Measurements from ENCODE around the gene DGKG.
A peak's percentile ranks its signal among the peaks of the same experiment; 100 is the strongest.

Gene DGKG

DNA sequence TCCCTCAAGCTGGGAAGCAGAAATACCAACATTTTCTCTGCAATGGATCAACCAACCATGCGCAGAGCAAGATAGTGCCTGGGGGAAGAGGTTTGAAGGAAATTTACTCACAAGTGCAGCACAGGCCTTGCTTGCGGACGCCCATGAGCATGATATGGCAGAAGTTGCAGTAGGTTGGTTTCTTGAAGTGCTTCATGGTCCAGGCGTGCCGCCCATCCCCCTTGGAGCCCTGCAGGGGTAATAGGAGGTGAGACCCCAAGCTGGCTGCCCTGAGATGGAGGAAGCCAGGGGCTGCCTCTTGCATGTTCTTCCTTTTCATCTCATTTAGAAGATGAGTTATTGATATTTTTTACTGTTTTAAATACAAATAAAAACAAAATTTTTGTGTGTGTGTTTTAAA lies 86.6 kb downstream of the DGKG start:
- DNase-seq (ENCODE audit: low read depth): no peak

DNA sequence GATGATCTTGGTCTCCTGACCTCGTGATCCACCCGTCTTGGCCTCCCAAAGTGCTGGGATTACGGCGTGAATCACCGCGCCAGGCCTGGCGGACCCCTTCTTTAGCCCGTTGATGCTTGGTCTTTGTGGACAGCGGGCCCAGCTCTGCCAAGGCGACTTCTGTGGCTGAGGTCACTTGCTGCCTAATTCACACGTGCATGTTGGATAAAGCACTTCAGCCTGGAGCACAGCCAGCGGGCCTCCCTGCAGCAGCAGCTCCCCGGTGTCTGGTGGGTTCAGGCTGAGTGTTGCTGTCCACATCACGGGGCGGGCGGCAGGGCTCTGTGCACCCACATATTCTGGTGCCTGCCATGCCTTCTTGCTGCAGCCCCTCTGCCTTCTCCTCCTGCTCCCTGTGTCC lies 88.4 kb downstream of the DGKG start:
- no peak for DNase-seq (ENCODE audit: low read depth)

DNA sequence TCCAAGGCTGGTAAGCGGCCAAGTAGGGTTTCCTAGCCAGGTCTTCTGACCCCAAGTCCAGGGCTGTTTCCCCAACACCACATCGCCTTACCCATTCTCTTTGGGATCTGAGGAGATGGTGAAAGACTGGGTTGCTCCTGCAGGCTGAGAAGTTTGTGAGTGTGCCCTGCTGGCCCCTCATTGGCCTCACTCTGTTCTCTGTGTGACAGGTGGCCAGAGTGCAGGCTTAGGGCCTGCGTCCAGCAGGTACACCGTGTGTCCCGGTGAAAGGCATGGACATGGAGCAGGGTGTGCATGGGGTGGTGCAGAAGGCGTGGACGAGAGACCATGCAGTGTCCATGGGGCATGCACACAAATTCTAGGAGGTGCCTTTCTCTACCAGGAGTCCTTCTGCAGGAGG lies 91.3 kb downstream of the DGKG start:
- no peak for DNase-seq (ENCODE audit: low read depth)

DNA sequence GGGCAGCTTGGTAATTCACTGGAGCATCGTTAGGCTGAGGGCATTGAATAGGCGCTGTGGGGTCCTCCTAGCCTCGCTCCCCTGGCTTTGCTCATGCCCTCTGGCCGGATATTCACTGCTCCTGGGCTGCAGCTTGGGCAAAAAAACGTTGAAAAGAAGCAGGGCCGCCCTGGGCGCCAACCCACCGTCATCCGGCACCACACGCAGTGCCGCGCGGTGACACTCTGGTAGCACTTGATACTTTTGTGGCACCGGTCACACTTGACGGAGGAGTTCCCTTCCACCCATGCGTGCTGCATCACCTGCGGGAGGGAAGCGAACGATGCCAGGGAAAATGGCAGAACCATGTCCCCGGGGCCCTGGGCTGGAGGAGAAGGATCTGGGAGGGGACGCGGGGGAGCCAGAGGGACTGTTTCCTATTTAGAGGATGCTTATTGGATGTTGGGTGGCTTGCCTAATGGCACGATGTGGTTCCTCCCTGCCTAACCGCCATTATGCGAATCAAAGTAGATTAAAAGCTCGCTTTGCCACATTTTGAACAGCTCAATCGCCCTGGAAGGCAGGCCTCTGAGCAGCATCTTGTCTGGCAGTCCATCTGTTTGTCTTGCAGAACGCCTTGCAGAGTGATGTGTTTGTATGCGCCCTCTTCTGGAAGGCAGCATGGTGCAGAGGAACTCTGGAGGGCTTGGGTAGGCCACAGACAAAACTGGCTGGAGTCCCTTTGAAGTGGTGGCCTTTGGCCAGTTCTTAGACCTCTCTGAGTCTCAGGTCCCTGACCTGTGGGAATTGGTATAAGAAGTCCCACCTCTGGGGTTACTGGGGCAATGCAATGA lies 93.2 kb downstream of the DGKG start:
- no peak for DNase-seq (ENCODE audit: low read depth)

DNA sequence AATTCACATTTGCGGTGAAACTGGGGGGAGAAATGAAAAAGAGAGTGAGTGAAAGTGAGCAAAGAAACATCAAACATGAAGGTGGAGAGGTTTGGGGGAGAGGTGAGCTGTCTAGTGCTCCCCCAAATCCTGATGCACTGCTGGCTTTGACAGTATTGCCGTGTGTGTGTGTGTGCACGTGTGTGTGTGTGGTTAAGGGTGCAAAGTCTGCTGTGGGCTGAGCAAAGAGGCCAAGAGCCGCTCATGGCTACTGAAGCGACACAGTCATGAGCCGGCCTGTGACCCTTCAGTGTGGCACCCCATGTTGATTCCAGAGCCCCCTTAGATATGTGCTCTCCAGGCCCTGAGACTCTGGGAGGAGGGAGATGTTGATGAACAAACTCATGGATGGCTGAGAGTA lies 94.3 kb downstream of the DGKG start:
- DNase-seq (ENCODE audit: low read depth): no peak

DNA sequence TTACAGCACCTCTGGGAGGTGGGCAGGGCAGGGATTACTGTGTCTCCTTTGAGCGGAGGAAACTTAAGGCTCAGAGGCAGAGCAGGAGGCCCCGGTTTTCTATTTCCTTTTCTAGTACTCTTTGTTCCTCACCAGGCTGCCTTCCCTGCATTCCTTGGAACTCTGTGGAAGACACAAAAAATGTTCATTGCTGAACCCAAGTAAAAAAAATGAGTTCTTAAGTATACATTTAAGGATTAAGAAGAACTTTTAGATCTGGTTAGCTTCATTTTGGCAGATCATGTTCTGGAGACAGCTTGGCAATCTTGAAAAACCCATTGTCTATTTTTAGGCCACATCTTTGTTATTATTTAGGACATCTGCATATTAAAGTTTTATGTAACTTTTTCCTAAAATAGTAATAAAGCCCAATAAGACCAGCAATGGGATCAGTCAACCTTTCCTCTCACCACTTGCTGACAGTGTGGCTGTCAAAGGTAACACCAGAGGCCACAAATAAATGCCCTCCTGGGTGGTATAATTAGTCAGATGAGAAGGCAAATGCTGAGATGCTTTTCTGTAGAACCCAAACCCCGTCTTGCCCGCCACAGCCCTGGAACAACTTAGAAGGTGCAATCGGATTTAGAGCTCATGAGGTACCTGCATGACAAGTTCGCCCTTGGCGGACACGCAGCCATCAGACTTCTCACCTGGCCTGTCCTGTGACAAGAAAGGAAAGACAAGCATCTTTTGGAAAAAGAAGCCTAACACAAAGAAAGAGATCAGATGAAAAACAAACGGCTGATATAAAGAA lies 97.2 kb downstream of the DGKG start:
- DNase-seq (ENCODE audit: low read depth): no peak

DNA sequence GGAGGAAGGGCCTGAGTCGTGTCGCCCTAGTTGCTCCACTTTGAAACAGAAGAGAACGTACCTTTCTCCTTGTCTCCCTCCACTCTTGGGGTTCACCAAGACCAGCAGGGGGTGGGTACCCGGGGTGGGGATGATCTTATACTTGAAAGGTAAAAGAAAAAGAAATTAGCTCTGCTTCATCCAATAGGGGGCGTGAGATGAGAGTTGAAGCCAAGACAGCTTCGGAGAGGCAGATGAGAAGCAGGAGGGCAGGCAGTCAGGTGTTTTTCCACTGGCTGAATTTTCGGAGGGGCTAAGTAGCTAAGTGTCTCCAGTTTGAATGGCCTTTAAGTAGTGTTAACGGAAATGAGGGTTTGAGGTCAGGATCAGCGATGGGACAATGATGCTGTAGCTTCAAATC lies 100.4 kb downstream of the DGKG start:
- no peak for DNase-seq (ENCODE audit: low read depth)

DNA sequence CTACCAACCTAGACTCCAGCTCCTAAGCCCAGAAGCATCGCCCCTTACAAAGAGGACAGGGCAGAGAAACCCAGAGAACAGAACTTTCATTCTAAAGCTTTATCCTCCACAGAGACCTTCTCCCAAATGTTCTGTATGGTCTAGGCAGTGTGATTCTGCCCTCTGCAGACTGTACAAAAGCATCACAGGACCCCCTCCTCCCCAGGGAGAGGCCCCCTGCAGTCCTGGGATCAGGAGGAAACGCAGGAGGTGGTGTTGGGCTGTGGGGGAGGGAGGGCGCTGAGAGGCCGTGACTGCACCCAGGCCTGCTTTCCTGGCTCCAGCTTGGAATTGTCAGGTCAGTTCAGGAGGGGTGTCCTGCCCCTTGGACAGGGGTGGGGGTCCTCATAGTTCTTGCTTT lies 101.3 kb downstream of the DGKG start:
- DNase-seq (ENCODE audit: low read depth): no peak

DNA sequence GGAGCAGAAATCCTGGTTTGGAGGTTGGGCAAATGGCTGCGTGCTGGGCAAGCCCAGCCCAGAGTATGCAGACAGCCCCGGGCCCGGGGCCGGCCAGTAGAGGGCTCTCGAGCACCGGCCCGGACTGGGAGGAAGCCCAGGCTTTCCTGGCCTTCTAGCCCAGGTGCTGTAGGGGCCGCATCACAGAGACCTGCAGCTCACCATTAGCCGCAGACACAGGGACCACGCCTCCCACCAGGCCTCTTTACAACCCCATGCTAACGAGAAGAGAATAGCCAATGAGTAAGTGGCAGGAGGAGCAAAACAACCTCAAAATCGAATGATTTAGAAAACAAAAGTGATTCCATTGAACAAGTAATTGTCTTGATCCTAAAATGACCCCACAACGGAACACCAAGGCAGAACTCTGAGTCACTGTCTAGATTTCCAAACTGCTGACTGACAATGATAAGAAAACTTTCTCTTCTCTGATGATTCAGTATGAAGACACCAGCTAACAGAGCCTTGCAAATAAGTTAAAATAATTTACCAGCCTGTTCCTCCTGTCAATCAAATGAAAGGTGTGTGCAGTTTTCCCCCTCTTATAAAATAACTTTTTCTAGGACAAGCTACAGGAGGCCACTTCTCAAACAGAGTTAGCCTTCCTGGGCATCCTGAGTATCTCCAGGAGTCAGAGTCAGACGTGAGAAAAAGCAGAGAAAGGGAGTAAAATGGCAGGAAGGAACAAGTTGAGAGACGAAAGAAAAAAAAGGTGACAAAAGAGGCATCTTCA lies 102.2 kb downstream of the DGKG start:
- peak; percentile 28 for DNase-seq (ENCODE audit: low read depth)

DNA sequence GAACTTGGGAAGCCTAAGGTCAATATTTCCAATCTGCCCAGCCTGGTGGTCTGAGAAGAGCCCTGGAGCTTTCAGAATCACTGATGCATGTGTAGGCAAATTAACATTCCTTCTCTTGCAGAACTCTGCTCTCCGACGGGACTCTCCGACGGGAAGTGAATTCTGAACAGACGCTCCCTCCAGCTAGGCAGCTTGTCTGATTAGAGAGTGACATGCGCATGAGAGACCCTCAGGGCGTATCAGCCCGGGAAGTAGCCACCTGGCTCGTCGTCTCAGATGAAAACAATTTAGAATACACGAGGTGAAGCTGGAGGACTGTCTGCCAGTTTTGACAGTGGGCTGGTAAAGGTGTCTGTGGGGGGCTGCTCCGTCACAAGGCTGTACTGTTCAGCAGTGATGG lies 103.1 kb downstream of the DGKG start:
- no peak for DNase-seq (ENCODE audit: low read depth)

DNA sequence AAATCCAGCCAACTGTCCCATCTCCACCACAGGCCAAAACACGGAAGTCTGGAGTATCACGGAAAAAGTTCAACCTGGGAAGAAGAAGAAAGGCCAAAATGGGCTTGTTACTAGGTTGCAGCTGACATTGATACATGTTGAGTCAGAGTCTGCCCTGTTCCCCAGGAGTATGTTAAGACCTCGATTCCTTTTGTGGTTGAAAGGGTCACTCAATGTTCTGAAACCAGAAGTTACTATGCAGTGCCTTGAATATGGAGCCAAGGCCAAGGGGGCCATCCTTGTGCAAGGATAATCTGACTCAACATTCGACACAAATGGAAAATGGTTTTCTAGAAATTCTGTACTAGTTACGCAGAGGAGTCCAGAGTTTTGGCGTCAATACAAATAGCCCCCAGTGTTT lies 104.2 kb downstream of the DGKG start:
- no peak for DNase-seq (ENCODE audit: low read depth)

DNA sequence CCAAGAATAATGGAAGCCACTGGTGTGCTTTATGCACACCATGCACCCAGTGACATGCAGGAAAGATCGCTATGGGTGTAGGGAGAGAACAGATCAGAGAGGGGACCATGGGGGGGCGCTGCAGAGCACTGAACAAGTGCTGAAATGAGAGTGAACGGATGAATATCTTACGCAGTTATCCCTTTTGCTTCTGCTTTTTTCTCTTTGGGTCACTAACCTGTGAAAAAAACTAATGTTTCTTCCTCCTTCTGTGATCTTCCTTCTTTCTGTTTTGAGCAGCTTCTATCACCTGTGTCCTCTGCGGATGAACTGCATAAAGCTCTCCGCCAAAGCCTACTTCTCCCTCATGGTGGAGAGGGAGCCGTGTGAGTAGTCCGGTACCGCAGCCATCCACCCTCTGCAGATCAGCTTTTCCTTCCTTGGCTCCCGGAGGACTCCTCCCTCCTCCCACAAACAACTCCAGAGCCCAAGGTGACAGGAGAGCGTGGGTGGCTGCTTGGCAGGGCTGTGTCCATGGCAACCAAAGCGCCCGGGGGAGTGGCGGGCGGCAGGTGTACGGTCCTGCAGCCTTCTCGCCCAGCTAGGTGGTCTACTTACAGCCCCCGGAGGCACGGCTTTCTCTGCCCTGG lies 106.2 kb downstream of the DGKG start:
- DNase-seq (ENCODE audit: low read depth): no peak

DNA sequence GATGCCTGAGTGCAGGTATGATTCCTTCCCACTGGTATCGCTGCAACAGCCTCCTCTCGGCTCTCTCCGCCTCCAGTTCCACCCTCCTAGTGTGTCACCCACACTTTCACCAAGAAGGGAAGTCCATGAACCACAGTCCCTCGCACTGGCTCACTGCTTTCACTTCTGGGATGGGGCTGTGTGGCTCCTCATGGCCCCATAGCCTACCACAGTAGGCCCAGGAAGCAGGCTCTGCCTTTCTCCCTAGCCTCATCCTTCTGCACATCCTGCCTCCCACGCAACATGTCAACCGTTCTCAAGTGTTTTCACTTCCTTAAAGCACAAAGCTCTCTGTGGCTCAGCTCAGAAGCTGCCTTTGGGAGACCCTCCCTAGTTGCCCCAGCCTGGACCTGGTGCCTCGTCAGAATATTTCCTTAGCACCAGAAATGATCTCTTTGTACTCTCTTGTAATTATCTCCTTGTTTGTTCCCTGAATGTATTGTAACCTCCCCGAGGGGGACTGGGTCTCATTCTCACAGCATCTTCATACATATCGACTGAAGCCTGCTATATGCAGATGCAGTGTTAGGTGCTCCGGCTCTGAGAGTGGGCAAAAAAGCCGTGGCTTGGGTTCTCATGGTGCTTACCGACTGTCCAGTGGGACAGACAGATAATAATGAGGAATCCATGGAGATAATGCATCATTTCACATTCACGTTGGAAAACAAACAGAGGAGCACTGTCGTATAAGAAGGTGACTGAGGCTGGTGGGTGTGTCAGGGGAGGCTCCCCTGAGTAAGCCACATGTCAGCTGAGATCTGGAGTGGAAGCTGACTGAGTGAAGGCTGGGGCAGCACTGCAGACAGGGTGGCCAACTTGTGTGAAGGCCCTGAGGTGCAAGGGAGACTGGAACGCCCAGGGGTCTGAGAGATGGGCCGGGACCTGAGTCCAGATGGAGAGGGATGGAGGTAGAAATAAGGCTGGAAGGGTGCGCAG lies 107.1 kb downstream of the DGKG start:
- no peak for DNase-seq (ENCODE audit: low read depth)

DNA sequence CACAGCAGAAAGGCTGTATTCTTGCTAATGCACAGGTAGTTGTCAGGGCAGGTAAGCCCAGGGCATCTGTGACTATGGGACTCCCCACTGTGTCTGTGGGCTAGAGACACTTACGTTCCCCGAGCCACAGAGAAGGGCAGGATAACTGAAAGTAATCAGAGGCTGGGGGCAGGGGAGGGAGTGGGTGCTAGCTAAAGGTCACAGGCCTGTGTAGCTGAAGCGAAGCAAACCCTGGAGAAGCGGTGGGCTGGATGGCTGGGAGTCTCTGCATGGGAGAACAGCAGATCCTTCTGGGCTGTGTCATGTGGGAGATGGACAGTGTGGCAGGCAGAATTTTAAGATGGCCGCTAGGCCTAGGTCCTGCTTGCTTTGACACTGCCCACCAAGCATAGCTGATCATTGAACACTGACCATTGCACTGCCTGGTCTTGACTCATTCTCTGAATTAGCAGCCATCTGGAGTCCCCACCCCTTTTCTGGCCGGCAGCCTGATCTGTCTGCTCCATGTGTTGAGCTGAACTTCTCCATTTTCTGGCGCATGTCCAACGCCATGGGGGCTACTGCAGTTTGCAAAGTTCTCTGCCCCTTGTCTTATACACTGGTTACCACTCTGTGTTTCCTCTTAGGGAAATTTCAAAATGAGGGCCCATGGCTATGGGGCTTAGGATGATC lies 110.0 kb downstream of the DGKG start:
- no peak for DNase-seq (ENCODE audit: low read depth)

DNA sequence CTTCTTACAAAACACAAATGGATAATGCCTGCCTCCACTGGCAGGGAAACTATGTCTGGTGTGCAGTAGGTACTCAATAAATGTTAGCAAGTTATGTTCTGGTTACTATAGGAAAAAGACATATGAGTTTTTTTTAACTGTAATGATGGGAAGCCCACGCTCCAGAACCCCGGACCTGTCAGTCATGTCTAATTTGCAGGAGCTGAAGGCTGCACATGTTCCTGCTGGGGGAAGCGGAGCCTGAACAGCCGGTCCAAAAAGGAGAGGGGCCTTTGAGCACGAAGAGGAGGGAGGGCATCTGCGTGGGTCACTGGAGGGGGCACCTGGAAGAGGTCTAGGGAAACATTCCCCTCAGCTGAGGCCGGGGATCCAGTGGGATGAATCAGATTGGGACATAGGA lies 113.2 kb downstream of the DGKG start:
- no peak for DNase-seq (ENCODE audit: low read depth)

DNA sequence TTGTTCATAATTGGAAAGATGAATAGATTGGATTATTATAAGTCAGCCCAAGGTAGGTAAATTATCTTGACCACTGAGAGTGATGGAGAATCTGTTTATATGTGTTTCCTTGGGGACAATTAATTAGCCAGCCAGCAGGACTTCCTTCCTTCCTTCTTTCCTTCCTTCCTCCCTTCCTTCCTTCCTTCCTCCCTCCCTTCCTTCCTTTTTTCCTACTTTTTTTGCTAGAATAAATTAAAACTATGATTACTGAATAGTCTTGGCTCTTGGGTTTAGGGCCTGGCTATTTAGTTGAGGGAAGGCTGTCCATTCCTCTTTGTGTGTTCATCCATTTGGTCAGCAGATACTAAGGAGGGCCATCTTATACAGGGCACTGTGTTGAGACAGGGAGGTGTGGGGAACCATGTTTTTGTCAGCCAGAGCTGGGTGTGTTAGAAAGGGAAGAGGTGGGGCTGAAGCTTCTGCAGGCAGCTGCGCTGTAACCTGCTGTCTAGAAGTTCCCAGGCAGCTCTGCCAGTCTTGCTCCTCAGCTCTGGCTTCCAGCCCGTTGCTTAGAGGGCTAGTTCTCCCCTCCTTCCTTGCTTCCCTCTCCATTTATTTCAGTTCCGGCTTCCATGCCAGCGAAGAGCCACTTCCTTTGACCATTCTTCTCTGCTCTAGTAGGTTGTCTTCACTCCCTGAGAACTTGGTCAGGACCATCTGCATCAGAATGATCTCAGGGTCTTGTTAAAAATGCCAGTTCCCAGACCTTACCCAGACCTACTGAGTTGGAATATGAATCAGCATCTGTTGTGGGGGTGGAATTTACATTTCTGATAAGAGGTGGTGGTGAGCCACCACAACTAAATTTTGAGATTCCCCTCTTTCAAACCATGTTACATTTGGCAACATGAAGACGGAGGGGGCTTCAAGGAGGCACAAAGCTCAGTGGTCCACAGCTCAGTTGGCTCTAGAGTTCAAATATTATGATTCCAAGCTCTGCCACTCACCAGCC lies 113.9 kb downstream of the DGKG start:
- DNase-seq (ENCODE audit: low read depth): no peak

DNA sequence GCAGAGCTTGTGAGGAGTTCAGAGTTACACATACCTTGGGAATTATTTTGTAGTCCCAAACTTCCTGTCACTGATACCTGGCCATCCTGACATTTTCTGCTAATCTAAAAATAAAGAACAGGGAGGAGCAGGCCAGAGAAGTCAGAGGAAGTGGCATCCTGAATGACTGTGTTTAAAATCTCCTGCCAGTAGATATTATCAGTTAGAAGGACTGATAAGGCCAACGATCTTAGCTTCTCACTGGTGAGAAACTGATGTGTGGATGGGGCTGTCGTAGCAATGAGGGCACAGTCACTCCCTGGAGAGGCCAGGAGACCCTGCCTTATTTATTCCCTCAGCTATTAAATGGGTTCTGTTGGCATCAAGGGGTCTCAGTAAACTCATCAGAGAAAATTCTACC lies 115.1 kb downstream of the DGKG start:
- DNase-seq (ENCODE audit: low read depth): no peak

DNA sequence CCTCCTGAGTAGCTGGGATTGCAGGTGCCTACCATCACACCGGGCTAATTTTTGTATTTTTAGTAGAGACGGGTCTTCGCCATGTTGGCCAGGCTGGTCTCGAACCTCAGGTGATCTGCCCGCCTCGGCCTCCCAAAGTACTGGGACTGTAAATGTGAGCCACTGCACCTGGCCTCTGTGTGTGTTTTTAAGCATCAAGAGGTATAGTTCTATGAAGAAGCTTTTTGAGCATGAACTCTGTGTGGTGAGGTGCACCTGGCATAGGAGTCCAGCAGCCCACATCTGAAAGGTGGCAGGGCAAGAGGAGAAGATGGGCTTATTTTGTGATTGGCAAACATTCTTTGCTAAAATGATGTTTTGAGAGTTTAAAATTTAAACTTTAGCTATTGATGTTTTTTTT lies 118.0 kb downstream of the DGKG start:
- no peak for DNase-seq (ENCODE audit: low read depth)

All from fibroblast of the conjunctiva (primary cell).